HG02678 (cell line): ENCODE measurements around the gene CIT.

Source experiments
- ATAC-seq: cut with Tn5 transposase; IDR thresholded peaks from one replicate; pipeline ENCODE4 v1.9.1; 2021; ENCODE audit warnings: mild to moderate bottlenecking, moderate library complexity; ENCODE audit not compliant: unreplicated experiment

CIT gene

GRCh38 chr12:119809023-119809422 lies 68.1 kb downstream of the CIT start:
- ATAC-seq = no peak

- no peak for ATAC-seq
Measured at GRCh38 chr12:119808441-119808840, 68.7 kb downstream of the CIT start.

GRCh38 chr12:119807380-119807779 lies 69.7 kb downstream of the CIT start:
- no peak for ATAC-seq

- no peak for ATAC-seq
Measured at GRCh38 chr12:119804011-119804641, 73.0 kb downstream of the CIT start.

- no peak for ATAC-seq
Measured at GRCh38 chr12:119803381-119803791, 73.7 kb downstream of the CIT start.

- no peak for ATAC-seq
Measured at GRCh38 chr12:119802472-119802871, 74.6 kb downstream of the CIT start.

- ATAC-seq = no peak
Measured at GRCh38 chr12:119797090-119797489, 80.0 kb downstream of the CIT start.

- ATAC-seq = no peak
Measured at GRCh38 chr12:119796292-119796691, 80.8 kb downstream of the CIT start.

GRCh38 chr12:119791453-119791852 lies 85.7 kb downstream of the CIT start:
- ATAC-seq = no peak

GRCh38 chr12:119788786-119789185 lies 88.3 kb downstream of the CIT start:
- ATAC-seq = no peak

- ATAC-seq = no peak
Measured at GRCh38 chr12:119786539-119786938, 90.6 kb downstream of the CIT start.

- ATAC-seq = no peak
Measured at GRCh38 chr12:119784673-119785072, 92.4 kb downstream of the CIT start.

- ATAC-seq = no peak
Measured at GRCh38 chr12:119783787-119784186, 93.3 kb downstream of the CIT start.

- ATAC-seq = no peak
Measured at GRCh38 chr12:119781804-119782203, 95.3 kb downstream of the CIT start.

GRCh38 chr12:119780786-119781434 lies 96.2 kb downstream of the CIT start:
- no peak for ATAC-seq

- no peak for ATAC-seq
Measured at GRCh38 chr12:119775246-119775895, 101.7 kb downstream of the CIT start.

- ATAC-seq = no peak
Measured at GRCh38 chr12:119772431-119772830, 104.7 kb downstream of the CIT start.

GRCh38 chr12:119770146-119770545 lies 107.0 kb downstream of the CIT start:
- ATAC-seq = no peak

- ATAC-seq = no peak
Measured at GRCh38 chr12:119762619-119763018, 114.5 kb downstream of the CIT start.

GRCh38 chr12:119758722-119759121 lies 118.4 kb downstream of the CIT start:
- no peak for ATAC-seq

GRCh38 chr12:119758234-119758633 lies 118.9 kb downstream of the CIT start:
- ATAC-seq = no peak

GRCh38 chr12:119751961-119752360 lies 125.2 kb downstream of the CIT start:
- no peak for ATAC-seq
